D721Med (cell line): Measurements from ENCODE around the gene CTNS.

Experiments used
- DNase-seq: peaks from one replicate; pipeline ENCODE4 v3.0.0; 2011; ENCODE audit warnings: low spot score; ENCODE audit not compliant: insufficient read length
- FAIRE-seq: peaks from 2 replicates; lab custom pipeline; 2011; peaks lifted over from hg19 to GRCh38; lab: Jason Lieb, UNC
- TF ChIP-seq, protein P1 (sequence below): IDR thresholded peaks from 2 replicates; pipeline ENCODE4 v1.5.1; 2012; ENCODE audit warnings: mild to moderate bottlenecking, control low read depth; ENCODE audit not compliant: insufficient read depth; ENCODE audit errors: missing control alignments

Gene CTNS

GRCh38 chr17:3685174-3685573 is 48.6 kb downstream of the CTNS start:
- FAIRE-seq: no peak
- peak; percentile 64 for DNase-seq
- TF ChIP-seq, protein P1, sequence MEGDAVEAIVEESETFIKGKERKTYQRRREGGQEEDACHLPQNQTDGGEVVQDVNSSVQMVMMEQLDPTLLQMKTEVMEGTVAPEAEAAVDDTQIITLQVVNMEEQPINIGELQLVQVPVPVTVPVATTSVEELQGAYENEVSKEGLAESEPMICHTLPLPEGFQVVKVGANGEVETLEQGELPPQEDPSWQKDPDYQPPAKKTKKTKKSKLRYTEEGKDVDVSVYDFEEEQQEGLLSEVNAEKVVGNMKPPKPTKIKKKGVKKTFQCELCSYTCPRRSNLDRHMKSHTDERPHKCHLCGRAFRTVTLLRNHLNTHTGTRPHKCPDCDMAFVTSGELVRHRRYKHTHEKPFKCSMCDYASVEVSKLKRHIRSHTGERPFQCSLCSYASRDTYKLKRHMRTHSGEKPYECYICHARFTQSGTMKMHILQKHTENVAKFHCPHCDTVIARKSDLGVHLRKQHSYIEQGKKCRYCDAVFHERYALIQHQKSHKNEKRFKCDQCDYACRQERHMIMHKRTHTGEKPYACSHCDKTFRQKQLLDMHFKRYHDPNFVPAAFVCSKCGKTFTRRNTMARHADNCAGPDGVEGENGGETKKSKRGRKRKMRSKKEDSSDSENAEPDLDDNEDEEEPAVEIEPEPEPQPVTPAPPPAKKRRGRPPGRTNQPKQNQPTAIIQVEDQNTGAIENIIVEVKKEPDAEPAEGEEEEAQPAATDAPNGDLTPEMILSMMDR: no peak

- FAIRE-seq (no peak), DNase-seq (no peak)
- TF ChIP-seq, protein P1: no peak
Observed at GRCh38 chr17:3688027-3688553, 51.5 kb downstream of the CTNS start.

DNA sequence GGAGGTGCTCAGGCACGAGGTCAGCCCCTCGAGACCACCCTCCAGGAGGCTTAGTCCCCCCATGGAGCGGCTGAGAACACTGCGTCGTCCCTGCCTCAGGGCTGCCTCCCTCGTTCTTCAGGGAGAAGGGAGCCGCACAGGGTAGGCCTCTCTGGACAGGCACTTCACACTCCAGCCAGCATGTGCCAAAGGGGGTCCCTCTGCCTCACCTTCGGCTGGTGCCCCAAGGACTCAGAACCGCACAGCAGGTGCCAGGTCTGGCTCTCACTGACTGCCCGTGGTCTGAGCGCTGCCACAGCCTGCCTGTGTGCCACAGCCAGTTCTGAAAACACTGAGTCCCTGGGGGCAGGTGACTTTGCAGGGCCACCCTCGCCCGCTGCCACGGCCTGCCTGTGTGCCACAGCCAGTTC is 52.3 kb downstream of the CTNS start:
- TF ChIP-seq, protein P1: no peak
- FAIRE-seq: no peak

GRCh38 chr17:3689262-3690093 is 52.9 kb downstream of the CTNS start:
- no peak for DNase-seq
- FAIRE-seq: no peak
- TF ChIP-seq, protein P1: no peak

More for the DNA sequence above, 52.3 kb downstream of the CTNS start:
- DNase-seq: no peak

DNA sequence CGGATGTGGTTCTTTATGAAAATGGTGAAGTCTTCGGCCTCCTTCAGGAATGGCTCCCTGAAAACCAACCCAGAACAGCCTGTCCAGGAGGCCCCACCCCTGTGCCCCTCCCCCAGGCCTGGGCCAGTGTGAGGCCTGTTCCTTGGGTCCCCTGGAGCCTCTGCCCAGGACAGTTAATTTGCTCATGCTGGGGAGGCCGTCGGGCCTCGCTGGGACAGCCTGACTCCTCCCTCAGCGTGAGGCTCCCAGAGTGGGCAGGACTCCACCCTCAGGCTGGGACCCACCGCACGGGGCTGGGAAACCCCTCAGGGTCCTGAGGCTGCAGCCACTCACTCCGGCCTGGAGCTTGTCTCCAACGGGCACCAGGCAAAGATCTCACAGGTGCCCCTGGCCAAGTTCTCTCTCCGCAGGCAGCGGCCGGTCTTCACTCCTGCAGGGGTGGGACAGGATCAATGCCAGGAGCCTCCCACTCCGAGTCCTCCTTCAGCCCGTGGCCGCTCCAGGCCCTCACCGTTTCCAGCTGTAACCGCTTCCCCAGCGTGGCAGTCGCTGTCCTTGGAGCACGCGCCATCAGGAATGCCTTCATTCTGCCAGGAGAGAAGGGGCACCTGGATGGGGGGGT is 53.6 kb downstream of the CTNS start:
- TF ChIP-seq, protein P1: no peak
- no peak for FAIRE-seq
- DNase-seq: no peak

DNA sequence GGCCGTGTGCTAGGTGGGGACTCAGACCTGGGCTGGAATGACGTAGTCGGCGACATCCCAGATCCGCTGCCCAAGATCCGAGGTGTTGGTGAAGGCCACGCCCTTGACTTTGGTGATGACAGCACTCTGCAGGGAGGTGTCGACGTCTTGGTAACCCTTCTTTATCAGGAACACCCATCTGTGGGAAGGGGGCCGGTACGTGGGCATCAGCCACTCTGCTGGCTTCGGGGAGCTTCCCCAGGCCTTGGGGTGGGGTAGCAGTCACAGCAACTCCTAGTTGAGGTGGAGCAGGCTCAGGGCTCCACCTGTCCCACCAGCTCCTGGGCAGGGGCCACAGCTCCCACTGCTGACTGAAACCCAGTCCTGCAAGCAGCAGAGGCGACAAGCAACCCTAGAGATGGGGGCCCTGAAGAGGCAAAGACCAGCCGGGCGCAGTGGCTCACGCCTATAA is 55.1 kb downstream of the CTNS start:
- FAIRE-seq (no peak), DNase-seq (no peak)
- TF ChIP-seq, protein P1: no peak
